Mammary epithelial cell (primary cell): ENCODE results near the gene HMG20B.

Experiments used
- EZH2 ChIP-seq: IDR thresholded peaks from 2 replicates; pipeline ENCODE4 v1.6.1; 2012; ENCODE audit warnings: low read length, inconsistent platforms, borderline replicate concordance
- TF ChIP-seq, protein P1 (sequence below), 2 donors: IDR thresholded peaks in 1 of 2; conservative IDR thresholded peaks in 1 of 2; 2 replicates each; pipeline ENCODE4 v1.5.1; 2011 to 2012; ENCODE audit warnings: inconsistent platforms in 2 of 2, low read length in 2 of 2, mild to moderate bottlenecking in 2 of 2, control low read depth in 1 of 2, low read depth in 1 of 2; ENCODE audit not compliant: insufficient read depth in 1 of 2; ENCODE audit errors: extremely low read depth in 1 of 2

DNA sequence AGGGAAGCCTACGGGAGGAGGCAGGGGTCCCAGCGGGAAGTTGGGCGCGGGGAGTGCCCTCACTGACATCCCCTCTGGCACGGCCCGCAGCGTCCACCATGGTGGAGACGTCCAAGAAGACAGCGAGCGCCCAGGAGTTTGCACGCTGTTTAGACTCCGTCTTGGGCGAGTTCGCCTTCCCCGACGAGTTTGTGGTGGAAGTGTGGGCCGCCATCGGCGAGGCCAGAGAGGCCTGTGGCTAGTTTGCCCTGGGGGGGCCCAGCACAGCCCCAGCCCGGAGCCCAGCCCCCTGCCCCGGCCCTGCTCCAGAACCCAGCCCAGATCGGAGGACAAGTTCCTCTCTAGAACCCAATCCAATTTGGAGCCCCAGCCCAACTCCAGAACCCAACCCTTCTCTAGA, 17.2 kb downstream of the HMG20B start:
- TF ChIP-seq, protein P1, sequence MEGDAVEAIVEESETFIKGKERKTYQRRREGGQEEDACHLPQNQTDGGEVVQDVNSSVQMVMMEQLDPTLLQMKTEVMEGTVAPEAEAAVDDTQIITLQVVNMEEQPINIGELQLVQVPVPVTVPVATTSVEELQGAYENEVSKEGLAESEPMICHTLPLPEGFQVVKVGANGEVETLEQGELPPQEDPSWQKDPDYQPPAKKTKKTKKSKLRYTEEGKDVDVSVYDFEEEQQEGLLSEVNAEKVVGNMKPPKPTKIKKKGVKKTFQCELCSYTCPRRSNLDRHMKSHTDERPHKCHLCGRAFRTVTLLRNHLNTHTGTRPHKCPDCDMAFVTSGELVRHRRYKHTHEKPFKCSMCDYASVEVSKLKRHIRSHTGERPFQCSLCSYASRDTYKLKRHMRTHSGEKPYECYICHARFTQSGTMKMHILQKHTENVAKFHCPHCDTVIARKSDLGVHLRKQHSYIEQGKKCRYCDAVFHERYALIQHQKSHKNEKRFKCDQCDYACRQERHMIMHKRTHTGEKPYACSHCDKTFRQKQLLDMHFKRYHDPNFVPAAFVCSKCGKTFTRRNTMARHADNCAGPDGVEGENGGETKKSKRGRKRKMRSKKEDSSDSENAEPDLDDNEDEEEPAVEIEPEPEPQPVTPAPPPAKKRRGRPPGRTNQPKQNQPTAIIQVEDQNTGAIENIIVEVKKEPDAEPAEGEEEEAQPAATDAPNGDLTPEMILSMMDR (conservative IDR thresholded peaks at IDR 0.05 in 1 of 2, IDR thresholded peaks at IDR 0.05 in 1 of 2; ENCODE audit: extremely low read depth in 1 of 2, insufficient read depth in 1 of 2, low read depth in 1 of 2, low read length in 2 of 2) = no peak
- TF ChIP-seq EZH2 = no peak
